Measurements from ENCODE around the gene FOXO1.
A peak's percentile ranks its signal among the peaks of the same experiment; 100 is the strongest.

The FOXO1 gene

DNA sequence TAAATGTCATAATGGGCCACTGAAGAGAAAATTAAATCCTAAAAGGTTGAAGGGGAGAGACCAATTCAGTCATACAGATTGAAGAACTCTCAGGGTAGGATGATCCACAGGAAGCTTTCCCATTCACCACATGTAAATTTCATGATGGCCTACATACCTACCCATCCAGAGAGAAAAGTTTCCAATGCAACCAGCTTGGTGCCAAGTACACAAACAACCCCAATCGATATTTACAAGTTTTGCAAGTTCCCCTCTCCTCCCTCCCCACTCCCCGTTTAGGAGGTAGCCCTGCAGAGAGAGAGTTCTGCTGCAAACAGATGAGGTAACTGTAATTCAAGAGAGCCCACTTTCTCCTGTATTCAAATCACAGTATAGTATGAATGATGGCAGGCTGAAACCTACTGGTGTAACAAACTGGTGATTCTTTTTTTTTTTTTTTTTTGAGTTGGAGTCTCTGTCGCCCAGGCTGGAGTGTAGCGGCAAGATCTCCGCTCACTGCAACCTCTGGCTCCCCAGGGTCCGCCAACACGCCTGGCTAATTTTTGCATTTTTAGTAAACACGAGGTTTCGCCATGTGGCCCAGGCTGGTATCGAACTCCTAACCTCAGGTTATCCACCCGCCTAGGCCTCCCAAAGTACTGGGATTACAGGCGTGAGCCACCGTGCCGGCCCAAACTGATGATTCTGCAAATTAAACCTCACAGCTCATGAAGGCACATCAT lies 14.4 kb downstream of the FOXO1 start:
- H3K4me3 ChIP-seq (ENCODE audit: low read depth, low read length), result peak overlapping the region; percentile 24
- no peak overlapping the region for H3K9ac ChIP-seq (ENCODE audit: low read depth, low read length)
- H3K27me3 ChIP-seq (ENCODE audit: control insufficient read depth, insufficient read depth, low read length), result no peaks in the 10 kb centered on the region
- no peaks in the 10 kb centered on the region for H3K9me3 ChIP-seq (ENCODE audit: control insufficient read depth, insufficient read depth, low read length)
- no peaks in the 10 kb centered on the region for H3K36me3 ChIP-seq (ENCODE audit: control insufficient read depth, insufficient read depth, low read length)
- H3K4me1 ChIP-seq (ENCODE audit: control insufficient read depth, insufficient read depth, low read length), result peaks cover 25% of the 10 kb centered on the region

DNA sequence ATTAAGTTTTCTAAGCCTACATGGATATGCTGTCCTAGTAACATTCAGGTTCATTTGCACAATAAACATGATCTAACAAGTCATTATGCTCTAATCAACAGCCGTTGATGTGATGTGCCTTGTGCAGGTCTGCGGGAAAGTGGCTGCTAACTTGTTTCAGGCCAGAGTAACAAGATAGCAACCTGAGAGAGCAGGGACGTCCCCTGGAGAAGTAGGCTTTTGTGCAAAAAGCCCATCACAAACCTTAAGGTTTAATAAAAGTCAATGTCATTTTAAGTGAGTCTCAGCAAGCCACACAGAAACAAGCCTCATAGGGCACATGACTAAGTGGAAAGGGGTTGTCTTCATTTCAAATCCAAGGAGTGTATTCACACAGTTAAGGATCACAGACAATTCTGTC lies 17.6 kb downstream of the FOXO1 start:
- Histone ChIP-seq H3K9ac (ENCODE audit: low read depth, low read length) (no peak overlapping the region), H3K4me3 (ENCODE audit: low read depth, low read length) (no peak overlapping the region), H3K4me1 (ENCODE audit: control insufficient read depth, insufficient read depth, low read length) (peaks cover 38% of the 10 kb centered on the region), H3K27me3 (ENCODE audit: control insufficient read depth, insufficient read depth, low read length) (no peaks in the 10 kb centered on the region), H3K9me3 (ENCODE audit: control insufficient read depth, insufficient read depth, low read length) (no peaks in the 10 kb centered on the region), H3K36me3 (ENCODE audit: control insufficient read depth, insufficient read depth, low read length) (no peaks in the 10 kb centered on the region)

DNA sequence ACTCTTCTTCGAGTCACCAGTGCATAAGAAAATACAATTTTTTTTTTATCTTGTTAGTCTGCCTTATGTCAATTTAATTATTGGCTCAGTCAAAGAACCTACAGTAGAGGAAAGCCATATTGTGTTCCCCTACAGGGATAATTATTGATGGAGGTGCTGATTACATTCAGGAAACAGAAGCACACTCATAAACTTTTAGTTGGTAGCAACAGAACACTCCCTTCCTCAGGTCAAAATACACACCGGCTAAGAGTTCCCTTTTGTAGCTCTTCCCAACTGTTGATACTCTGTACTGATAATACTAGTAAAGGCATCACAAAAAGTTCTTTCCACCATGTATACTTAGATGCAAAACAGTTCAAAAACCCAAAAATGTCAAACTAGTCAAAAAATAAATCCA lies 18.4 kb downstream of the FOXO1 start:
- no peaks in the 10 kb centered on the region for H3K36me3 ChIP-seq (ENCODE audit: control insufficient read depth, insufficient read depth, low read length)
- no peak overlapping the region for H3K4me3 ChIP-seq (ENCODE audit: low read depth, low read length)
- peaks cover 36% of the 10 kb centered on the region for H3K4me1 ChIP-seq (ENCODE audit: control insufficient read depth, insufficient read depth, low read length)
- no peak overlapping the region for H3K9ac ChIP-seq (ENCODE audit: low read depth, low read length)
- no peaks in the 10 kb centered on the region for H3K9me3 ChIP-seq (ENCODE audit: control insufficient read depth, insufficient read depth, low read length)
- H3K27me3 ChIP-seq (ENCODE audit: control insufficient read depth, insufficient read depth, low read length), result no peaks in the 10 kb centered on the region

DNA sequence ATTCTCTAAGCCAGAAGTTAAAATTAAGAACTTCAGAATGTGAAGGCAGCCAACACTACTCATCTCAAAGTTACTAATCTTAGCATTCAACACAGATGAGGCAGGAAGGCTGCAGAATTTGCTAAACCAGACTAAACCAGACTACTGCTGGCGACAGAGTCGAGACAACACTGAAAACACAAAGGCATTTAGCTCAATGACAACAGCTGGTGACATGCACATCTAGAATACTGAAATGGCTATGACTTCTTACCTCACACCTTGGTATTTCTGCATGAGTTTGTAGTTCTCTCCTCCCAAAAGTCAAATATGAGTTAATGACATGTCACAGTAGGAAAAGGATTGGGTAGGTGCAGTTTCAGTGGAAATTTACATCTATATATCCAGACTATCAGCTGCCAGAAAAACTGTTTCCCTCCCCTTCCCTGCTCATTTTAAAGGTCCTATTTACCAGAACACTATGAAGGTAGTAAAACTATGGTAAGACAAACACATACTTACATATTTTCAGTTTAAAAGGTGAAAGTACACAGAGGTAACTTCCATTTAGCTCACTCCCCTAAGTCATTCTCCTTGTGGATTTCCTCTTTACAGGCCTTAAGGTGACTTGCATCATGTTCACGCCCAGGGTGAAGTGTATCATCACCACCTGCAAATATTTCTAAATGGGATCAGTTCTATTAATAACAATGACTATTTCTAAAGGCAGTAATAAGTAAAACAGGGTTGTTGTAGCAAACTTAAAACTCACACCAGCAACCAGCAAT lies 21.4 kb downstream of the FOXO1 start:
- H3K9me3 ChIP-seq (ENCODE audit: control insufficient read depth, insufficient read depth, low read length), result no peaks in the 10 kb centered on the region
- H3K4me1 ChIP-seq (ENCODE audit: control insufficient read depth, insufficient read depth, low read length), result peaks cover 34% of the 10 kb centered on the region
- H3K4me3 ChIP-seq (ENCODE audit: low read depth, low read length), result no peak overlapping the region
- H3K9ac ChIP-seq (ENCODE audit: low read depth, low read length), result no peak overlapping the region
- no peaks in the 10 kb centered on the region for H3K36me3 ChIP-seq (ENCODE audit: control insufficient read depth, insufficient read depth, low read length)
- H3K27me3 ChIP-seq (ENCODE audit: control insufficient read depth, insufficient read depth, low read length), result no peaks in the 10 kb centered on the region

DNA sequence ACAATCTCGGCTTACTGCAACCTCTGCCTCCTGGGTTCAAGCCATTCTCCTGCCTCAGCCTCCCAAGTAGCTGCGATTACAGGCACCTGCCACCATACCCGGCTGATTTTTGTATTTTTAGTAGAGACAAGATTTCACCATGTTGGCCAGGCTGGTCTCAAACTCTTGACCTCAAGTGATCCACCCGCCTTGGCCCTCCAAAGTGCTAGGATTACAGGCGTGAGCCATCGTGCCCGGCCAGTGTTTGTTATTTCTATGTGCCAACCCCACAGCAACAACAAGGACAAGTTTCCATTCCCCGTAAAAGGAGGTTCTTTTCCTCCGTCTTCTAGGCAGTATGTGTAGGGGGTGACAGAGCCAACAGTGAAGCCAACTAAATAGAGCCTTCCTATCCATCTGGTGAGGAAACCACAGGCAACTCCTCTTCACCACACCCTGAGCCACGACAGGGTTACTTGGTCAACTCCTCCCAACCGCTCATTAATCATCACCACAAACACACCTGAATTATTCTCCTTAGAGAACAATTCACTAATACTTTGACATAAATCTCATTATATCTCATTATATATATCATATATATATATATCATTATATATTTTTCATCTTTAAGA lies 25.5 kb downstream of the FOXO1 start:
- Histone ChIP-seq H3K36me3 (ENCODE audit: control insufficient read depth, insufficient read depth, low read length) (no peaks in the 10 kb centered on the region), H3K27me3 (ENCODE audit: control insufficient read depth, insufficient read depth, low read length) (no peaks in the 10 kb centered on the region), H3K9ac (ENCODE audit: low read depth, low read length) (no peak overlapping the region), H3K9me3 (ENCODE audit: control insufficient read depth, insufficient read depth, low read length) (no peaks in the 10 kb centered on the region), H3K4me1 (ENCODE audit: control insufficient read depth, insufficient read depth, low read length) (peaks cover 32% of the 10 kb centered on the region), H3K4me3 (ENCODE audit: low read depth, low read length) (no peak overlapping the region)

DNA sequence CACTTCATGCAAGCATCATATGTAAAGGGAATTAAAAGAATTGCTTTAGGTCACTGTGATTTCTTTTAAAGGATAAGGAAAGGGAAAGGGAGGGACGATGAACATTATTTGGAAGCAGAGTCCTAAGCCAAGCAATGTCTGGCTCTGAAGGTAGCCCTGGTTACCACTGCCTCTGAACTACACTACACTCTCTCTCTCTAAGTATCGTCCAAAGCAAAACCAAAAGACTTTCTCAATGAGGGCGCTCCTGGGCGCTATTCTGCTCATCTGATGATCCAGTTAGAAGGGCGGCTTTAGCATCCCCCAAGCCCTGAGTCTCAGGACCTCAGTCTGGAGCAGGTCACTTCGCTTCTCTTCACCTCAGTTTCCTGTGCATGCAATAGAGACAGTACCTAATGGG lies 26.2 kb downstream of the FOXO1 start:
- H3K27me3 ChIP-seq (ENCODE audit: control insufficient read depth, insufficient read depth, low read length), result no peaks in the 10 kb centered on the region
- H3K4me1 ChIP-seq (ENCODE audit: control insufficient read depth, insufficient read depth, low read length), result peaks cover 28% of the 10 kb centered on the region
- no peak overlapping the region for H3K9ac ChIP-seq (ENCODE audit: low read depth, low read length)
- H3K36me3 ChIP-seq (ENCODE audit: control insufficient read depth, insufficient read depth, low read length), result no peaks in the 10 kb centered on the region
- no peaks in the 10 kb centered on the region for H3K9me3 ChIP-seq (ENCODE audit: control insufficient read depth, insufficient read depth, low read length)
- H3K4me3 ChIP-seq (ENCODE audit: low read depth, low read length), result no peak overlapping the region

DNA sequence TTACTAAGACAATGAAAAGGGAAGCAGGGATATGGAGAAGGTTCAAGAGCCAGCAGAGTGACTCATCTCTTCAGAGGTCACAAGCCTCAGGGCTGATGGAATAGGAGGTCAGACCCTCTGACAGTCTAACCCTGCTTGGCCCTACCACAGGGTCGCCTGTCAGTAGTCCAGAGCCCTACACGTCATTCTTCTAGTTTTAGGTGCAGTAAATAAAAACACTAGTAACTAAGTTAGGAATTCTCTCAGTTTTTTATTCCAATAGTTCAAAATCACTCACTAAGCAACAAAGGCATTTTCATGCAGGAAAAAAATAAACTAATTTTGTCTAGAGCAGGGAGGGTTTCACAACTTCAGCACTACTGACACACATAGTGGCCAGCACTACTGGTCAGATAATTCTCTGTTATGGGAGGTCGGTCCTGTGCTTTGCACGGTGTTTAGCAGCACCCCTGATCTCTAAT lies 27.2 kb downstream of the FOXO1 start:
- H3K9me3 ChIP-seq (ENCODE audit: control insufficient read depth, insufficient read depth, low read length), result no peaks in the 10 kb centered on the region
- H3K4me1 ChIP-seq (ENCODE audit: control insufficient read depth, insufficient read depth, low read length), result peaks cover 18% of the 10 kb centered on the region
- no peaks in the 10 kb centered on the region for H3K36me3 ChIP-seq (ENCODE audit: control insufficient read depth, insufficient read depth, low read length)
- no peak overlapping the region for H3K4me3 ChIP-seq (ENCODE audit: low read depth, low read length)
- H3K9ac ChIP-seq (ENCODE audit: low read depth, low read length), result no peak overlapping the region
- no peaks in the 10 kb centered on the region for H3K27me3 ChIP-seq (ENCODE audit: control insufficient read depth, insufficient read depth, low read length)

DNA sequence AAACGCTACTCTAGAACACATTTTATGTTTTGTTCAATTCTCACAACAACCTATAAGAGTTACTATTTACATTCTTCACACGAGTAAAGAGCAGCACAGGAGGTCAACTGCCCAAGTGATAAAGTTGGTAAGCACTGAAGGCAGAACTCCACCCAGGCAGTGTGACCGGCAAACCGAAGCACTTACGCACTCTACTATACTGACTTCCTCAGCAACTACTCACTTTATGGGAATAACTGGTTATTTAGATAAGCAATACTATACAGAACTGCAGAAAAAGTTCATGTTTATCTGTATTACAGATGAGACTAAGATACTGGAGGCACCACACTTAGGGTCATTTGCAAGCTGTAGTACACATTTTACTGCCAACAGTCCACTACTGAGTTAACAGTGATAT lies 28.8 kb downstream of the FOXO1 start:
- Histone ChIP-seq H3K9ac (ENCODE audit: low read depth, low read length) (no peak overlapping the region), H3K9me3 (ENCODE audit: control insufficient read depth, insufficient read depth, low read length) (no peaks in the 10 kb centered on the region), H3K27me3 (ENCODE audit: control insufficient read depth, insufficient read depth, low read length) (no peaks in the 10 kb centered on the region), H3K4me1 (ENCODE audit: control insufficient read depth, insufficient read depth, low read length) (peaks cover 17% of the 10 kb centered on the region), H3K36me3 (ENCODE audit: control insufficient read depth, insufficient read depth, low read length) (no peaks in the 10 kb centered on the region), H3K4me3 (ENCODE audit: low read depth, low read length) (no peak overlapping the region)

DNA sequence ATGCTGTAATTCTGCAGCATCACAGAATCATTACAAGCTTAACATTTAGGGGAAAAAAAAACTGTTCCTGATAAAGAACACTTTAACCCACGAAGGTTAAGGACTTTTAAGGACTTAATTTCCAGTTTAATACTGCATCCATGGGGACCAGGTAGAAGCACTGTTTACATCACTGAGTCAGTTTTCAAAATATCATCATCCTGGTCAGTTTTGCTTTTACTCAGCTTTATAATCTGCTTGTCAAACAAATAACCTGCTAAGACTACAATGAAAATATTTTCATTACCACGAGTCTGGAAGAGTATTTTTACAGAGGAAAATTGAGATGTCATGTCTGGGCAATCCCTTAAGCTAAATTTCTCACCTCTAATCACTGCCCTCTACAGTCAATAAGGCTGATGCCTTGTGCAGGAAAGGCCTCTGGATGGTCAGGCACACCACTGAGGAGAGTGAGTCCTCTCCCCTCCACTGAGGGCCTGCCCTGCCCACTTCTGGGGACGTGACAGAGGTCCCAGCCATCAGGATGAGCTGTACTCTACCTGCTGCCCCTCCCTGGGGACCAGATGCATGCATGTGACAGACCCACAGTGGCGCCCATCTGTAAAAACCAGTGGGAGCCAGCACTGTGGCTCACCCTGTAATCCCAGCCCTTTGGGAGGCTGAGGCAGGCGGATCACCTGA lies 31.0 kb downstream of the FOXO1 start:
- H3K9ac ChIP-seq (ENCODE audit: low read depth, low read length), result no peak overlapping the region
- no peaks in the 10 kb centered on the region for H3K9me3 ChIP-seq (ENCODE audit: control insufficient read depth, insufficient read depth, low read length)
- H3K4me3 ChIP-seq (ENCODE audit: low read depth, low read length), result no peak overlapping the region
- no peaks in the 10 kb centered on the region for H3K36me3 ChIP-seq (ENCODE audit: control insufficient read depth, insufficient read depth, low read length)
- peaks cover 17% of the 10 kb centered on the region for H3K4me1 ChIP-seq (ENCODE audit: control insufficient read depth, insufficient read depth, low read length)
- no peaks in the 10 kb centered on the region for H3K27me3 ChIP-seq (ENCODE audit: control insufficient read depth, insufficient read depth, low read length)

DNA sequence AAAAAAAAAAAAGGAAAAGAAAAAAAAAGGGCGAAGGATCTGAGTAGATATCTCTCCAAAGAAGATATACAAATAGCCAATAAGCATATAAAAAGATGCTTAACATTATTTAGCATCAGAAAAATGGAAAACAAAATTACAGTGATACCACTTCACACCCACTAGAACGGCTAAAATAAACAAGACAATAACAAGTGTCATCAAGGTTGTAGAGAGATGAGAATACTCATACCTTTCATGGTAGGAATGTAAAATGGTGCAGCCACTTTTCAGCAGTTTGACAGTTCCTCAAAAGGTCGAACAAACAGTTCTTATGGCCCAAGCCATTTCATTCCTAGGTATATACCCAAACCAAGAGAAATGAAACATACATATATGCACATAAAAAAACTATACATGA lies 33.5 kb downstream of the FOXO1 start:
- H3K27me3 ChIP-seq (ENCODE audit: control insufficient read depth, insufficient read depth, low read length), result no peaks in the 10 kb centered on the region
- H3K4me1 ChIP-seq (ENCODE audit: control insufficient read depth, insufficient read depth, low read length), result peaks cover 7% of the 10 kb centered on the region
- H3K36me3 ChIP-seq (ENCODE audit: control insufficient read depth, insufficient read depth, low read length), result no peaks in the 10 kb centered on the region

DNA sequence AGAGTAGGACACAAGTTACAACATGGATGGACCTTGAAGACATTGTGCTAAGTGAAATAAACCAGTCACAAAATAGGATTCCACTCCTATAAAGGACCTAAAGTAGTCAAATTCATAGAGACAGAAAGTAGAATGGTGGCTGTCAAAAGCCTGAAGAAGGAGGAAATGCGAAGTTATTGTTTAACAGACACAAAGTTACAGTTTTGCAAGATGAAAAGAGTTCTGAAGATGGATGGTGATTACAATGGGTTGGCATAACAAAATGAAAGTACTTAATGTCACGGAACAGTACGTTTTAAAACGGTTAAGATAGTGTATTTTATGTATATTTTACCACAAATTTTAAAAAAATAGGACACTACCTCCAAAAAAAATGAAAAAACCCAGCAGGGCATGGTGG lies 34.8 kb downstream of the FOXO1 start:
- Histone ChIP-seq H3K4me3 (ENCODE audit: low read depth, low read length) (no peak overlapping the region), H3K27me3 (ENCODE audit: control insufficient read depth, insufficient read depth, low read length) (no peaks in the 10 kb centered on the region), H3K36me3 (ENCODE audit: control insufficient read depth, insufficient read depth, low read length) (peaks cover 5% of the 10 kb centered on the region), H3K4me1 (ENCODE audit: control insufficient read depth, insufficient read depth, low read length) (peaks cover 12% of the 10 kb centered on the region), H3K9me3 (ENCODE audit: control insufficient read depth, insufficient read depth, low read length) (no peaks in the 10 kb centered on the region), H3K9ac (ENCODE audit: low read depth, low read length) (no peak overlapping the region)

More for the DNA sequence above, 33.5 kb downstream of the FOXO1 start:
- Histone ChIP-seq H3K4me3 (ENCODE audit: low read depth, low read length) (no peak overlapping the region), H3K9ac (ENCODE audit: low read depth, low read length) (no peak overlapping the region), H3K9me3 (ENCODE audit: control insufficient read depth, insufficient read depth, low read length) (no peaks in the 10 kb centered on the region)

Data from iPS-15b (cell line).